Small intestine (tissue), 7 donors: Measurements from ENCODE around the gene GRIK4. TPM values are rescaled to one million over a fixed set of nuclear protein-coding genes. Genes with fewer than 3 reads are reported as not detected.

Experiments
- DNase-seq, 2 donors: peaks; one replicate each; pipeline versions ENCODE4 v3.0.0 to v3.0.0-alpha.2; 2013
- FAIRE-seq: peaks from 2 replicates; lab custom pipeline; 2012; peaks lifted over from hg19 to GRCh38; lab: Jason Lieb, UNC
- H3K27ac ChIP-seq, 3 donors: one replicate each; pipeline ENCODE4 v1.5.1; 2013; ENCODE audit warnings: low read length in 2 of 3, mild to moderate bottlenecking in 2 of 3, control low read depth in 1 of 3, inconsistent platforms in 1 of 3, low read depth in 1 of 3, moderate library complexity in 1 of 3
- H3K27me3 ChIP-seq, 3 donors: one replicate each; pipeline ENCODE4 v1.6.1; 2013; ENCODE audit warnings: low read length in 3 of 3, inconsistent platforms in 1 of 3; ENCODE audit not compliant: control insufficient read depth in 3 of 3, insufficient read depth in 3 of 3
- H3K36me3 ChIP-seq, 3 donors: one replicate each; pipeline ENCODE4 v1.6.1; 2013; ENCODE audit warnings: low read length in 3 of 3, inconsistent platforms in 1 of 3, low read depth in 1 of 3, mild to moderate bottlenecking in 1 of 3, moderate library complexity in 1 of 3; ENCODE audit not compliant: control insufficient read depth in 3 of 3, insufficient read depth in 2 of 3
- H3K4me1 ChIP-seq, 3 donors: one replicate each; pipeline ENCODE4 v1.6.1; 2013; ENCODE audit warnings: low read length in 2 of 3, inconsistent platforms in 1 of 3, low read depth in 1 of 3, mild to moderate bottlenecking in 1 of 3, moderate library complexity in 1 of 3; ENCODE audit not compliant: control insufficient read depth in 3 of 3, insufficient read depth in 2 of 3
- H3K4me3 ChIP-seq, 3 donors: one replicate each; pipeline ENCODE4 v1.5.1; 2013; ENCODE audit warnings: low read length in 3 of 3, control low read depth in 1 of 3, inconsistent platforms in 1 of 3, low read depth in 1 of 3, mild to moderate bottlenecking in 1 of 3, moderate library complexity in 1 of 3
- H3K9me3 ChIP-seq, 2 donors: one replicate each; pipeline ENCODE4 v1.6.1; 2013; ENCODE audit warnings: low read depth in 1 of 2, low read length in 1 of 2; ENCODE audit not compliant: control insufficient read depth in 2 of 2, insufficient read depth in 1 of 2
- WGBS, 3 donors: extraction: QIAGEN DNeasy Blood & Tissue Kit; methylation state at CpG; one replicate each; pipeline ENCODE4 v1.1.7; 2013; 5-methylcytosine and 5-hydroxymethylcytosine counted together
- polyA plus RNA-seq, 4 donors: library from polyadenylated mRNA; stranded (reverse) in 3 of 4; unstranded in 1 of 4; fragments of 200-250 nt in 3 of 4; fragments of 120-200 nt in 1 of 4; gene quantifications; one replicate each; pipeline versions ENCODE4 v1.2.1 to v1.2.3, GENCODE V29; 2013
- donor health status: healthy with polysubstance abuse.
- donor health status: control.
- donor health status: control.
- donor health status: Bipolar disorder and iron deficiency.
- donor health status: healthy.

GRIK4 gene
- polyA plus RNA-seq, 4 donors: 0.15 to 1.4 (median 0.27) TPM; not detected in 1

DNA sequence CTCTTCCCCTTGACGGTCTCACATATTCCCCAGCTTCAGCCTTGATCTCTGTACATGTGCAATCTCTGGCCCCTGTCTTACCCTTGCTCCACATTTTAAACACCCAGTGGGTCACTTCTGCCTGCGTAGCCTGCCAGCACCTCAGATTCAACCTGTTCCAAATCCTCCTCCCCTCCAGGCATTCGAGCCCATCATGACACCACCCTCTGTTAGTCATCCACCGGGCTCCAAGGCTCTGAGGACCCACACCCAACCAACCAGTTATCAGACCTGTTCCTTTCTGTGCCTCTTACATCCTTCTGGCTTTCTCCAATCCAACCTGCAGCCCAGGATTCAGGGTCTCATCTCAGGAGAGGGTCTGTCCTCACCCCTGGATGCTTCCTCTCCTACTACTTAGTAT, 392.6 kb downstream of the GRIK4 start:
- Histone ChIP-seq H3K4me1 (peaks cover 0 to 25% (median 0%) of the 10 kb centered on the region in 3 donors), H3K27me3 (no peaks in the 10 kb centered on the region), H3K9me3 (no peaks in the 10 kb centered on the region), H3K27ac (no peak overlapping the region), H3K4me3 (no peak overlapping the region), H3K36me3 (no peaks in the 10 kb centered on the region)
- DNase-seq (no peak), FAIRE-seq (no peak)
- 75 to 77% (median 77%) methylated on average over 4 of the region's 4 CpGs for WGBS, 3 donors

DNA sequence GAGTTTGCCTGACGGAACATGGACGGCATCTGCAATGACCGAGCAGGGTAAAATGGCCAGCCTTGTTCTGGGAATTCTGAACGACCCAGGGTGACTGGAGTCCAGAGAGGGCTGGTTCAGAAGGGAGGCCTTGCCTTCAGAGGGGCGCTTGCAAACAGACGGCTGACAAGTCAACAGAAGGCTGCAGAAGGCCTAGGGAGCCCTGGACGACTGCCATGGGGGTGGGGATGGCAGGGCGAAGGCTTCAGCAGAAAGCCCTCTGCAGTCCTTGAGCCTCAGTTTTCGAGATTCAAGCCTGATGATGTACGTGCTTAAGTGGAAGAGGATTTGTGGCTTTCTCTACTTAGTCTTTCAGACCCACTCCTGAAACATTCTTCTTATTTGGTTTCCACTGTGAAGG, 395.2 kb downstream of the GRIK4 start:
- Histone ChIP-seq H3K4me3 (no peak overlapping the region), H3K36me3 (no peaks in the 10 kb centered on the region), H3K27ac (no peak overlapping the region), H3K27me3 (no peaks in the 10 kb centered on the region), H3K9me3 (no peaks in the 10 kb centered on the region), H3K4me1 (peaks cover 0 to 27% (median 0%) of the 10 kb centered on the region in 3 donors)
- FAIRE-seq (no peak), DNase-seq (no peak)
- WGBS, 3 donors: 76 to 88% (median 76%) methylated on average over 10 of the region's 10 CpGs

DNA sequence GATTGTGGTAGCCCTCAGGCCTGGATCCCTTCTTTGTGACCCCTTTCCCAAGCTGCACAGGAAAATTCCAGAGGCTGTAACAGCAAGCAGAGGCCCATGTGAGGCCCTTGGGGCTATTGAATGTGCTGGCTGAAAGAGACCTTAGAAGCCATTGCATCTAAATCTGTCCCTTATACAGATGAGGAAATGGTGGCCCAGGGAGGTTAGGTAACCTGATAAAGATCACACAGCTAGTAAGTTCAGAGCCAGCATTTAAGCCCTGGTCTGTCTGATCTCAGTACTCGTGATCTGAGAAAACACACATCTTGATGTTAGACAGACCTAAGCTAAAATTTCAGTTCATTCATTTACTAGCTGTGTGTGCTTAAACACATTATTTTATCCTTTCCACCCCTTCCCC, 396.4 kb downstream of the GRIK4 start:
- Histone ChIP-seq H3K27ac (no peak overlapping the region), H3K36me3 (no peaks in the 10 kb centered on the region), H3K9me3 (no peaks in the 10 kb centered on the region), H3K4me3 (no peak overlapping the region), H3K4me1 (peaks cover 0 to 27% (median 0%) of the 10 kb centered on the region in 3 donors), H3K27me3 (no peaks in the 10 kb centered on the region)
- FAIRE-seq: no peak
- 67 to 79% (median 67%) methylated on average over 1 of the region's 1 CpG for WGBS, 3 donors
- DNase-seq: no peak

DNA sequence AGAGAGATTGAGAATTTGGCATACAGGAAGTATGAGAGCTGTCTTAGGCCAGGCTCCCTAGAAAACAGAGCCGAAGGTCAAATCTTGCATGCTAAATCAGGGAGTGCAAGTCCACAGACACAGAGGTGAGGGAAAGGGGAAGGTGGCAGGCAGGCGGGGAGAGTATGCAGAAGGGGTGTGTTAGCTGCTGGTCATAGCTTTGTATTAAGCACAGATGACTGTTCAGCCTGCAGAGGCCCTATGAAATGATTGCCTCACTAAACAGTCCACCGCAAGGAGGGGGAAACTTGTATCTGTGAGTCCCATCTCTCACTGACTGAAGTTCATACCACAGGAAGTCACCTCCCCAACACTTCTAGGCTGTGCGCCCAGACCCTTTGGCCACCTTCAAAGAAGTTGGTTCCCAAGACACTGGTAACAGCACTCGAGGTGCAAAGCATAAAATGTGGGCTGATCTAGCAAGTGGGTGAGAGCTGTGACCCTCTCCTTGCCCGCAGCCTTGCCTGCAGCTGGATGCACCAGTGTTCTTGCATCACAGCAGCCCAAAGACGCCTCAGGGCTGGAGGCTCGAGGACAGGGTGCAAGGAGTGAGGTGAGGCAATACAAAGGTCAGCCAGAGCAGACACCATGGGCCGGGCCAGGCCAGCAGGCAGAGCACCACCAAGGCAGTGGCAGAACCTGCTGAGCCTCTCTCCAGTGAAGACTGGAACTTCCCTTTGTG, 397.1 kb downstream of the GRIK4 start:
- Histone ChIP-seq H3K4me1 (peaks cover 0 to 27% (median 0%) of the 10 kb centered on the region in 3 donors), H3K27ac (peak overlapping the region in 1 of 3 donors; percentile 25), H3K4me3 (no peak overlapping the region), H3K9me3 (no peaks in the 10 kb centered on the region), H3K36me3 (no peaks in the 10 kb centered on the region), H3K27me3 (no peaks in the 10 kb centered on the region)
- DNase-seq: peak; percentile 51 to 64
- FAIRE-seq: no peak
- 24 to 47% (median 44%) methylated on average over 9 of the region's 9 CpGs for WGBS, 3 donors

DNA sequence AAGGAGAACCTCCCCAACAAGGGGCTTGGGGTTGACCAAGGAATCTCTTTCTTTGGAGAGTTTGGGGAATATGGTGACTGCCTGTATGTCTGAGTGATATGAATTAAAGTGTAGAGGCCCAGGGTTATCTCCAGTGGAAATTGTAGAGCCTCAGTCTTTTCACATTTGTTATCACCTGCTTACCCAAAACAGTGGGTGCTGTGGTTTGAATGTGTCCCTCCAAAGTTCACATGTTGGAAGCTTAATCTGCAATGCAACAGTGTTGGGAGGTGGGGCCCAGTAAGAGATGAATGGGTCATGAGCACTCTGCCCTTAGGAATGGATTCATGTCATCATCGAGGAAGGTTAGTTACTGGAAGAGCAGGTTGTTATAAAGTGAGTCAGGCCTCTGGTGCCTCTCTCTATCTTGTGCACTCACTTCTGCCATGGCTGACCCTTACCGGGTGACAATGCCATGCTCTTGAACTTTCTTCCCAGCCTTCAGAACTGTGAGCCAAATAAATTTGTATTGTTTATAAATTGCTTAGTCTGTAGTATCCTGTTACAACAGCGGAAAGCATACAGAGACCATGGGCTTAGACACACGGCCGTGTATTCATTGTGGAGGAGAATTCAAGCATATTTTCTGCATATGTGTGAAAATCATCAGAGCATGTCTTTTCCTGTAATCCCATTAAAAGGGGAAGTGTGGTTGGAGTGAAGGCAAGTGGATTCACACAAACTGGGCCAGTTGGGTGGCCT, 398.3 kb downstream of the GRIK4 start:
- Histone ChIP-seq H3K36me3 (no peaks in the 10 kb centered on the region), H3K9me3 (no peaks in the 10 kb centered on the region), H3K4me1 (peaks cover 0 to 27% (median 0%) of the 10 kb centered on the region in 3 donors), H3K27ac (no peak overlapping the region), H3K27me3 (no peaks in the 10 kb centered on the region), H3K4me3 (no peak overlapping the region)
- no peak for FAIRE-seq
- WGBS, 3 donors: 75 to 86% (median 76%) methylated on average over 5 of the region's 5 CpGs
- peak in 1 of 2 donors; percentile 41 for DNase-seq

DNA sequence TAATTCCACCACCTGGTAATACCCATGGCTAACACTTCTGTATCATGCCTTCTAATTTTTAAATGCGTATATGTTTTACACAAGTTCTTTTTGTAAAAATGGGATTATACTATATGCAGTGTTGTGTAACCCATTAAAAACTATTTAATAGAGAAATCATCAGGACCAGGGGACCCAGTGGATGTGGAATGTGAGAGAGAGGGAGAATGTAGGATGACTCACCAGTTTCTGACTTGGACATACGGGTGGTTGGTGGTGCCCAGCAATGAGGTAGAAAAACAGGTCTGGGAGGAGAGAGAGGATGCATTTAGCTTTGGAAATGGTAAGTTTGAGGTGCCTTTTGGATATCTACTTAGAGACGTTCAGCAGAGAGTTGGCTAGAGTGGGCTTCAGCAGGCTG, 400.4 kb downstream of the GRIK4 start:
- Histone ChIP-seq H3K4me3 (no peak overlapping the region), H3K27me3 (no peaks in the 10 kb centered on the region), H3K9me3 (no peaks in the 10 kb centered on the region), H3K4me1 (peaks cover 0 to 27% (median 0%) of the 10 kb centered on the region in 3 donors), H3K36me3 (no peaks in the 10 kb centered on the region), H3K27ac (no peak overlapping the region)
- 75 to 84% (median 82%) methylated on average over 3 of the region's 3 CpGs for WGBS, 3 donors
- DNase-seq (no peak), FAIRE-seq (no peak)

DNA sequence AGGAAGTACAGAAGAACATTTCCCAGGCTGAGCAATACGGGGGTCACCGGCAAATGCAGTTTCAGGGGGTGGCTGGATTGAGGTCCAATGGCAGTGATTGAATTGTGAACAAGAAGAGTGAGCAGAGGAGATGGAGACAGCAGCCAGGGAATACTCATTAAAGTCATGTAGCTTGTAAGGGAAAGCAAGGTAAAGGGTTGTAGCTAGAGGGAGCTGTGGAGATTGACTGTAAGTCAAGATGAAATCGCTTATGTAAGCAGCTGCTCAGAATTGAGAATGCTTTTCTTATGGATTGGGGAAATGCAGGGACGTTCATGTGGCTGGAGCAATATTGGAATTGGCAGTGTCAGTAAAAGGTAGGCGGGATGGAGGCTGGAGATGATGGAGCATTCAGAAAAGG, 401.0 kb downstream of the GRIK4 start:
- no peak for FAIRE-seq
- peak; percentile 35 to 54 for DNase-seq
- no peak overlapping the region for H3K27ac ChIP-seq
- H3K27me3 ChIP-seq: no peaks in the 10 kb centered on the region
- H3K4me3 ChIP-seq: no peak overlapping the region
- H3K9me3 ChIP-seq: no peaks in the 10 kb centered on the region
- peaks cover 0 to 27% (median 0%) of the 10 kb centered on the region in 3 donors for H3K4me1 ChIP-seq
- 45 to 53% (median 52%) methylated on average over 5 of the region's 5 CpGs for WGBS, 3 donors
- H3K36me3 ChIP-seq: no peaks in the 10 kb centered on the region

DNA sequence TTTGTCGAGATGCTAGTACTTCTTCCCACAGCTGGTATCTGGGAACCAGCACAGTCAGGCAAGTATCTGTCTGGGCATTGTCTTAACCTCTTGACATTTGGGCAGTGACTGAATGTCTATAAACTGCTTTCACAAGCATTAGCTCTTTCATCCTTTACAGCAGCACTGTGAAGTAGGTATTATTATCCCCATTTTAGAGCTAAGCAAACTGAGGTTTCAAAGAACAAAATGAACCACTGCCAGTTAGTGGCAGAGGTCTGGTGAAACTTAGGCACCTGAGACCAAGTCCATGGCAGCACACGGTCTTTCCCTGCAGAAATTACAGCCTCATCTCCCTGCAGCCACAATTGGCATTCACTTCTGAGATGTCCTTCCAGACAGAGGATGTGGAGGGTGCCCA, 401.4 kb downstream of the GRIK4 start:
- no peak overlapping the region for H3K4me3 ChIP-seq
- H3K4me1 ChIP-seq: peaks cover 0 to 25% (median 0%) of the 10 kb centered on the region in 3 donors
- DNase-seq: no peak
- no peaks in the 10 kb centered on the region for H3K36me3 ChIP-seq
- FAIRE-seq: no peak
- H3K9me3 ChIP-seq: no peaks in the 10 kb centered on the region
- no peaks in the 10 kb centered on the region for H3K27me3 ChIP-seq
- H3K27ac ChIP-seq: no peak overlapping the region
- 80 to 86% (median 81%) methylated on average over 2 of the region's 2 CpGs for WGBS, 3 donors
